Peyer's patch (tissue), 4 donors: ENCODE measurements around the gene MOSPD3. TPM values are rescaled to one million over a fixed set of nuclear protein-coding genes. Genes with fewer than 3 reads are reported as not detected.

Experiments
- DNase-seq, 3 donors: peaks; one replicate each; pipeline ENCODE4 v3.0.0-alpha.2; 2017 to 2019
- H3K27ac ChIP-seq, 4 donors: fragments of 200-600 bp; sonication (generic); one replicate each; pipeline ENCODE4 v1.5.1; 2016 to 2019
- H3K27me3 ChIP-seq, 2 donors: fragments of 200-600 bp; sonication (generic); one replicate each; pipeline ENCODE4 v1.5.1; 2019
- H3K36me3 ChIP-seq, 3 donors: fragments of 200-600 bp; sonication (generic); one replicate each; pipeline ENCODE4 v1.5.1; 2016 to 2019
- H3K4me1 ChIP-seq, 4 donors: fragments of 200-600 bp; sonication (generic); one replicate each; pipeline ENCODE4 v1.5.1; 2016 to 2019
- H3K4me3 ChIP-seq, 4 donors: fragments of 200-600 bp; sonication (generic); 1 replicate in 3 of 4; 2 replicates in 1 of 4; pipeline ENCODE4 v1.5.1; 2016 to 2019; ENCODE audit warnings: mild to moderate bottlenecking in 1 of 4
- H3K9me3 ChIP-seq, 4 donors: fragments of 200-600 bp; sonication (generic); one replicate each; pipeline ENCODE4 v1.5.1; 2016 to 2019; ENCODE audit warnings: mild to moderate bottlenecking in 1 of 4
- POLR2A ChIP-seq, 2 donors: fragments of 450-650 bp; IDR thresholded peaks; one replicate each; pipeline ENCODE4 v1.5.1; 2017; ENCODE audit warnings: antibody characterized with exemption in 2 of 2, mild to moderate bottlenecking in 2 of 2, moderate library complexity in 2 of 2
- total RNA-seq, 4 donors: library from RNA; depleted of rRNA; stranded (reverse); fragments of >200 nt; gene quantifications; one replicate each; pipeline ENCODE4 v1.1.0, GENCODE V29; 2016
- TF ChIP-seq, protein P1 (sequence below), 6 experiments: fragments of 450-650 bp in 4 of 6; fragments of 200-600 bp in 2 of 6; sonication (generic) in 1 of 6; IDR thresholded peaks; one replicate each; pipeline ENCODE4 v1.5.1; 2017 to 2019; ENCODE audit warnings: antibody characterized with exemption in 6 of 6, mild to moderate bottlenecking in 3 of 6, moderate library complexity in 1 of 6

MOSPD3 gene
- total RNA-seq, 4 donors from 2014 or later, result 5.0 to 14.2 (median 7.3) TPM

- no peak for TF ChIP-seq POLR2A (IDR thresholded peaks at IDR 0.05)
- TF ChIP-seq, protein P1, sequence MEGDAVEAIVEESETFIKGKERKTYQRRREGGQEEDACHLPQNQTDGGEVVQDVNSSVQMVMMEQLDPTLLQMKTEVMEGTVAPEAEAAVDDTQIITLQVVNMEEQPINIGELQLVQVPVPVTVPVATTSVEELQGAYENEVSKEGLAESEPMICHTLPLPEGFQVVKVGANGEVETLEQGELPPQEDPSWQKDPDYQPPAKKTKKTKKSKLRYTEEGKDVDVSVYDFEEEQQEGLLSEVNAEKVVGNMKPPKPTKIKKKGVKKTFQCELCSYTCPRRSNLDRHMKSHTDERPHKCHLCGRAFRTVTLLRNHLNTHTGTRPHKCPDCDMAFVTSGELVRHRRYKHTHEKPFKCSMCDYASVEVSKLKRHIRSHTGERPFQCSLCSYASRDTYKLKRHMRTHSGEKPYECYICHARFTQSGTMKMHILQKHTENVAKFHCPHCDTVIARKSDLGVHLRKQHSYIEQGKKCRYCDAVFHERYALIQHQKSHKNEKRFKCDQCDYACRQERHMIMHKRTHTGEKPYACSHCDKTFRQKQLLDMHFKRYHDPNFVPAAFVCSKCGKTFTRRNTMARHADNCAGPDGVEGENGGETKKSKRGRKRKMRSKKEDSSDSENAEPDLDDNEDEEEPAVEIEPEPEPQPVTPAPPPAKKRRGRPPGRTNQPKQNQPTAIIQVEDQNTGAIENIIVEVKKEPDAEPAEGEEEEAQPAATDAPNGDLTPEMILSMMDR (IDR thresholded peaks at IDR 0.05), result no peak
- peaks cover 0 to 10% (median 4%) of the 10 kb centered on the region in 4 donors for H3K4me1 ChIP-seq
- DNase-seq, result no peak
- no peak overlapping the region for H3K4me3 ChIP-seq
- no peaks in the 10 kb centered on the region for H3K9me3 ChIP-seq
- peaks cover 0 to 3% (median 0%) of the 10 kb centered on the region in 3 donors for H3K36me3 ChIP-seq
- H3K27me3 ChIP-seq, result no peaks in the 10 kb centered on the region
- no peak overlapping the region for H3K27ac ChIP-seq
These were observed 2.0 kb downstream of the MOSPD3 start for GRCh38 chr7:100614308-100614861.

DNA sequence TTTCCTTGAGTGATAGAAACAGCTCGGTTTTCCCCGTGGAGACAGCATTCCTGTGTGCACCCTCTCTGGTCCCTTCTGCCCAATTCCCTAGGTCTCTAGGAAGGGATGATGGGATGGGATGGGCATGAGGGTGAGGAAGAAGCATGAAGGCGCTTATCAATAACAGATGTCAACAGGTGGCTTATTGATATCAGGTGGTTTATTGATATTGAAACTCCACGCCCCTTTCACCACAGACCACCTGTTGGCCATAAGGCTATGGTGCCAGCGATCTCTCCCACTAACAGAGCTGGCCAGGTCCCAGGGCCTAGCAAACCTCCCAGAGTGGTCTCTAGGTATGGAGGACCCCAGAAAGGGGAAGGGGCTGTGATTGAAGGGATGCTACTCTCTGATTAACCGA, 7.9 kb downstream of the MOSPD3 start:
- no peaks in the 10 kb centered on the region for H3K27me3 ChIP-seq
- no peak overlapping the region for H3K27ac ChIP-seq
- H3K4me1 ChIP-seq, result no peaks in the 10 kb centered on the region
- no peak overlapping the region for H3K4me3 ChIP-seq
- no peaks in the 10 kb centered on the region for H3K9me3 ChIP-seq
- DNase-seq, result no peak
- no peak for TF ChIP-seq POLR2A (IDR thresholded peaks at IDR 0.05)
- TF ChIP-seq, protein P1 (IDR thresholded peaks at IDR 0.05), result no peak
- no peaks in the 10 kb centered on the region for H3K36me3 ChIP-seq

DNA sequence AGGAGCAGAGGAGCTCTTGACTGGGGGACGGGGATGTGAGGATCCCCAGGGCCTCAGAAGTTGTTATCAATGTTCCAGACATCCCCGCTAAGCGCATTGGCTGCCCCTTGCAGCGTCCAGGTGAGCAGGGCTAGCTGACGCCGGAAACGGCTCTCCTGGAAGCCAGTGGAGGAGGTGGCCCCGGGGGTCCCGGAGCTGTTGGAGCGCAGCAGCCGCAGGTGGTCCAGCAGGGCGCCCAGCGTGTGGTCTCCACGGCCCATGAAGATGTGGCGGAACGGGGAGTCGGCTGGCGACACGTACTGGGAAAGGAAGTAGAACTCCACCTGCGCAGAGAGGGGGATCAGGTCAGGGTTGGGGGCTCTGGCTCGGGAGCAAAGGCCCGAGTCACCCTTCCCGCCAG, 8.5 kb downstream of the MOSPD3 start:
- H3K9me3 ChIP-seq, result no peaks in the 10 kb centered on the region
- no peak for DNase-seq
- H3K4me3 ChIP-seq, result no peak overlapping the region
- H3K27ac ChIP-seq, result no peak overlapping the region
- no peak for TF ChIP-seq POLR2A (IDR thresholded peaks at IDR 0.05)
- TF ChIP-seq, protein P1 (IDR thresholded peaks at IDR 0.05), result no peak
- no peaks in the 10 kb centered on the region for H3K36me3 ChIP-seq
- H3K4me1 ChIP-seq, result no peaks in the 10 kb centered on the region
- no peaks in the 10 kb centered on the region for H3K27me3 ChIP-seq

GRCh38 chr7:100621554-100621953, 9.2 kb downstream of the MOSPD3 start:
- Histone ChIP-seq H3K9me3 (no peaks in the 10 kb centered on the region), H3K4me3 (no peak overlapping the region), H3K4me1 (peaks cover 0 to 6% (median 3%) of the 10 kb centered on the region in 4 donors), H3K36me3 (no peaks in the 10 kb centered on the region), H3K27ac (no peak overlapping the region), H3K27me3 (no peaks in the 10 kb centered on the region)
- DNase-seq, result no peak
- TF ChIP-seq, protein P1 (IDR thresholded peaks at IDR 0.05), result no peak
- TF ChIP-seq POLR2A (IDR thresholded peaks at IDR 0.05), result no peak

GRCh38 chr7:100623951-100624824, 11.8 kb downstream of the MOSPD3 start:
- DNase-seq, result no peak
- peaks cover 0 to 12% (median 6%) of the 10 kb centered on the region in 4 donors for H3K4me1 ChIP-seq
- H3K27ac ChIP-seq, result no peak overlapping the region
- no peaks in the 10 kb centered on the region for H3K9me3 ChIP-seq
- no peaks in the 10 kb centered on the region for H3K36me3 ChIP-seq
- no peak overlapping the region for H3K4me3 ChIP-seq
- no peak for TF ChIP-seq POLR2A (IDR thresholded peaks at IDR 0.05)
- TF ChIP-seq, protein P1 (IDR thresholded peaks at IDR 0.05), result no peak
- H3K27me3 ChIP-seq, result no peaks in the 10 kb centered on the region
